Left lung (tissue), 10 donors: Measurements from ENCODE around the gene AHRR. TPM values are rescaled to one million over a fixed set of nuclear protein-coding genes. Genes with fewer than 3 reads are reported as not detected.
A peak's percentile ranks its signal among the peaks of the same experiment; 100 is the strongest.

Source experiments
- ATAC-seq: fragments of 200-7000 bp; cut with Tn5 transposase; one replicate; pipeline ENCODE4 v1.9.1; 2020; ENCODE audit warnings: moderate library complexity
- DNase-seq, 4 donors: peaks; one replicate each; pipeline ENCODE4 v3.0.0-alpha.2; 2013 to 2020
- H3K27ac ChIP-seq, 2 donors: fragments of 200-600 bp; sonication (generic) in 1 of 2; one replicate each; pipeline versions ENCODE4 v1.5.0 to v1.8.0; 2020 to 2021
- H3K27me3 ChIP-seq, 2 donors: fragments of 200-600 bp; sonication (generic) in 1 of 2; one replicate each; pipeline versions ENCODE4 v1.5.0 to v1.8.0; 2020 to 2021
- H3K36me3 ChIP-seq, 2 donors: fragments of 200-600 bp; sonication (generic) in 1 of 2; one replicate each; pipeline versions ENCODE4 v1.5.0 to v1.8.0; 2020 to 2021
- H3K4me1 ChIP-seq, 2 donors: fragments of 200-600 bp; one replicate each; pipeline ENCODE4 v1.8.0; 2021
- H3K4me3 ChIP-seq, 2 donors: fragments of 200-600 bp; sonication (generic) in 1 of 2; one replicate each; pipeline versions ENCODE4 v1.5.0 to v1.8.0; 2020 to 2021; ENCODE audit warnings: mild to moderate bottlenecking in 1 of 2
- H3K9me3 ChIP-seq, 2 donors: fragments of 200-600 bp; sonication (generic) in 1 of 2; one replicate each; pipeline versions ENCODE4 v1.5.0 to v1.8.0; 2020 to 2021
- intact Hi-C, 2 donors: fragments of 100-400 bp; cut with DNase I; formaldehyde crosslinking; loops; one replicate each; pipeline versions ENCODE4 v1.11.2 to v1.14.2; 2022
- polyA plus RNA-seq, 6 donors: library from polyadenylated mRNA; unstranded; fragments of 120-200 nt; gene quantifications; one replicate each; pipeline ENCODE4 v1.2.1, GENCODE V29; 2013; ENCODE audit not compliant: insufficient read length in 6 of 6
- total RNA-seq, 2 donors: library from RNA; stranded (reverse); fragmentation: NEBNext Ultra II Directional; extraction: Animal tissue kit (Norgen Biotek cat#: 25700); gene quantifications; one replicate each; pipeline ENCODE4 v1.2.1, GENCODE V29; 2021
- TF ChIP-seq, protein P1 (sequence below), 2 donors: fragments of 200-600 bp; sonication (generic) in 1 of 2; IDR thresholded peaks; one replicate each; pipeline versions ENCODE4 v1.5.0 to v1.8.0; 2021; ENCODE audit warnings: antibody characterized with exemption in 2 of 2
- donor health status: DM: no; HTN: yes; CAD: no.
- donor health status: DM: no; HTN: no; CAD: no.

The AHRR gene
- total and polyA plus RNA-seq, 8 donors: 0.32 to 8.4 (median 4.7) TPM

DNA sequence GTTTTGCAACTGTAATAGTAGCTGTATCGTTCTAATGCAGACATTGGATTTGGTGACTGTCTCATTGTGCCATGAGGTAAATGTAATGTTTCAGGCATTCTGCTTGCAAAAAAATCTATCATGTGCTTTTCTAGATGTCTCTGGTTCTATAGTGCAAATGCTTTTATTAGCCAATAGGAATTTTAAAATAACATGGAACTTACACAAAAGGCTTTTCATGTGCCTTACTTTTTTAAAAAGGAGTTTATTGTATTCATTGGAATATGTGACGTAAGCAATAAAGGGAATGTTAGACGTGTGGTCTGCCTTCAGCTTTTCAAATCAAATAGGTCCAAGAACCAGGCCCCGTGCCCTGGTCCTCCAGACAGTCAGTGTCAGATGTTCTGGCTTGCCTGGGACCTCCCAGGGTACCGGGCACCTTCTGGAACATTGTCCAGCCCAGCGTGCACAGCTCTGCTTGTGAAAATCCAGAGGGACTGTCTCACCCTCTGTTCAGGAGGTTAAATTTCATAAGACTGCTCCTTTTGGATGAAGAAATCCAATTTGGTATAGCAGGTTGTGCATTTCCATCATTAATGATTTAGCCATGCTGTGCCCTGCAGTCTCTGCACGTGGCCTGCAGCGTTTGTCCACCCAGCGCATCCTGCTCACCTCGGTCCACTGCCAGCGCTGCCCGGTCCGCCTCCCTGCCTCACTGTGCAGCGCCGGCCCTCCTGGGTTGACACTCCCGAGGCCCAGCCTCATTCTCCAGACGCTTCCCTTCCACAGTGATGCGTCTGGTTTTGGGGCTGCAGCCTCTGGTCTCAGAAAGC, 6.6 kb upstream of the AHRR start:
- DNase-seq (no peak), ATAC-seq (no peak)
- Histone ChIP-seq H3K4me3 (no peak overlapping the region), H3K4me1 (no peaks in the 10 kb centered on the region), H3K27ac (no peak overlapping the region), H3K36me3 (peaks cover 0 to 72% of the 10 kb centered on the region in 2 donors), H3K27me3 (peaks cover 10 to 17% of the 10 kb centered on the region in 2 donors), H3K9me3 (no peaks in the 10 kb centered on the region)
- TF ChIP-seq, protein P1, sequence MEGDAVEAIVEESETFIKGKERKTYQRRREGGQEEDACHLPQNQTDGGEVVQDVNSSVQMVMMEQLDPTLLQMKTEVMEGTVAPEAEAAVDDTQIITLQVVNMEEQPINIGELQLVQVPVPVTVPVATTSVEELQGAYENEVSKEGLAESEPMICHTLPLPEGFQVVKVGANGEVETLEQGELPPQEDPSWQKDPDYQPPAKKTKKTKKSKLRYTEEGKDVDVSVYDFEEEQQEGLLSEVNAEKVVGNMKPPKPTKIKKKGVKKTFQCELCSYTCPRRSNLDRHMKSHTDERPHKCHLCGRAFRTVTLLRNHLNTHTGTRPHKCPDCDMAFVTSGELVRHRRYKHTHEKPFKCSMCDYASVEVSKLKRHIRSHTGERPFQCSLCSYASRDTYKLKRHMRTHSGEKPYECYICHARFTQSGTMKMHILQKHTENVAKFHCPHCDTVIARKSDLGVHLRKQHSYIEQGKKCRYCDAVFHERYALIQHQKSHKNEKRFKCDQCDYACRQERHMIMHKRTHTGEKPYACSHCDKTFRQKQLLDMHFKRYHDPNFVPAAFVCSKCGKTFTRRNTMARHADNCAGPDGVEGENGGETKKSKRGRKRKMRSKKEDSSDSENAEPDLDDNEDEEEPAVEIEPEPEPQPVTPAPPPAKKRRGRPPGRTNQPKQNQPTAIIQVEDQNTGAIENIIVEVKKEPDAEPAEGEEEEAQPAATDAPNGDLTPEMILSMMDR (IDR thresholded peaks at IDR 0.05): no peak
- intact Hi-C loops: no loop called here

DNA sequence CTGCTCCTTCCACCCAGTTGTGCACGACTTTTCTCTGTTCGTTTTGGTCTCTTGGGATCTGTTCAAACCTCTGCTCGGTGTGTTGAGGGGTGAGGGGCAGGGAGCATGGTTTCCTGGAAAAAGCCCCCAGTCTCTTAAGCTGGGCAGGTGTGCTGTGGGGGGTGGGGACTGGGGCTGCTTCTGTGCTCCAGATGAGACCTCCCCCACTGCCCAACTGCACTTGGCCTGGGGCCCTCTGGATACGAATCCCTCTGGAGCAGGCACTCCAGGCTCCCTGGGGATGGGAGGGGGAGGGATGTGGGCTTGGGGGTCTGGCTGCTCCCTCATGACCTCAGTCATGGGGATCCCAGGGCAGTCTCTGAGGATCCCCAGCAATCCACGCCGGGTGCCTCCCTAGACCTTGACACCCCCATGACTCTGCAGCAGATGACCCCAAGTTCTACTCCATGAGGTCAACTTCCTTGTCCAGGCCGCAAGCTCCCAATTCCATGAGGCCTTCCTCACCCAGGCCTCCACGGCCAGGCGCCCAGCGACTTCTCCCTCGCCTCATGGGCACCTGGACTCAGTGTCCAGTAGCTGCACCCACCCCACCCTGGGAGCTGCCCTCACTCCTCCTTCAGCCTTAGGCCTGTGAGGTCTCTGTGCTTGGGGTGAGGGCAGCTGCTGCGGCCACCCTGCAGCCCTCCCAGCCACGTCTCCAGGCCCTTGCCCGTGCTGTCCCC, 5.9 kb upstream of the AHRR start:
- Histone ChIP-seq H3K4me3 (no peak overlapping the region), H3K36me3 (peaks cover 0 to 64% of the 10 kb centered on the region in 2 donors), H3K4me1 (peaks cover 0 to 5% of the 10 kb centered on the region in 2 donors), H3K9me3 (no peaks in the 10 kb centered on the region), H3K27me3 (peaks cover 18 to 25% of the 10 kb centered on the region in 2 donors), H3K27ac (no peak overlapping the region)
- DNase-seq (no peak), ATAC-seq (no peak)
- TF ChIP-seq, protein P1 (IDR thresholded peaks at IDR 0.05): no peak
- intact Hi-C loops: no loop called here

DNA sequence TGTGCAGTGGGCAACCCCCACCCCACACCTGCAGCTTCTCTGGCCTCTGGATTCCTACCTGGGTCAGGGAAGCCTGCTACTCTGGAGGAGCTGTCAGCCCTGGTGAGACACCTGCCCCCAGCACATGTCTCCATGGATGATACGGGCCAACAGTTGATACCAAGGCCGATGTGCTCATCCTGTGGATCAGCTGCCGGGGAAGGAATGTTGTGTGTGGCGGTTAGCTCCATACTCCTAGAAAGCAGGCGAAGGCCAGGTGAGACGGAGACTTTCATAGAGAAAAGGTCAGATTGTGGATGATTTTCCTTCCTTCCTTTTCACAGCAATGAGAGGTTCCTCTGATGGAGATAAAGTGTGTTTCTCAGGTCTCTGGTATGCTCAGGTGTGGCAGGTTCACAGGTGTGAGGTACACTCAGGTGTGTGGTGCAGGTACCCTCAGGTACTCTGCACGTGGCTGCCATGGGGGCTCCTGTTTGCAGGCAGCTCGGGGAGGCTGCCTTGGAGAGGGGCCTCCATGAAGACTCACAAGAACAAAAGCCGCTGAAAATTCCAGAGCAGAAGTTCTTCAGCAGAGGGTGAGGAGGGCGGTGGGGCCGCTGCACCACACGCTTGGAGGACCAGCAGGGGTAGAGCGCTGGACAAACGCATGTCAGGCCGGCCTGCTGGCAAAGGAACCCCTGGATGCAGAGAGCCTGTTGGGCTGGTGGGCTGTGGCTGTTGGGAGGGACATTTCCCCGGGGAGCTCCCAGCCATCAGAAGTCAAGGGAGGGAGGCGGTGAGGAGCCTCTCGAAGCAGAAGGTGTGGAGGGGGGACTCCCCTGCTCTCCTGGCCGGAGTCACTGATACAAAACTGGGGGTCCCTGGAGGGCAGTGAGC, 5.1 kb upstream of the AHRR start:
- TF ChIP-seq, protein P1 (IDR thresholded peaks at IDR 0.05): no peak
- no peak overlapping the region for H3K4me3 ChIP-seq
- no peak for ATAC-seq
- H3K36me3 ChIP-seq: peaks cover 0 to 58% of the 10 kb centered on the region in 2 donors
- no peak for DNase-seq
- intact Hi-C loops: no loop called here
- no peaks in the 10 kb centered on the region for H3K9me3 ChIP-seq
- peaks cover 7 to 13% of the 10 kb centered on the region in 2 donors for H3K4me1 ChIP-seq
- H3K27me3 ChIP-seq: peaks cover 26 to 33% of the 10 kb centered on the region in 2 donors
- no peak overlapping the region for H3K27ac ChIP-seq

DNA sequence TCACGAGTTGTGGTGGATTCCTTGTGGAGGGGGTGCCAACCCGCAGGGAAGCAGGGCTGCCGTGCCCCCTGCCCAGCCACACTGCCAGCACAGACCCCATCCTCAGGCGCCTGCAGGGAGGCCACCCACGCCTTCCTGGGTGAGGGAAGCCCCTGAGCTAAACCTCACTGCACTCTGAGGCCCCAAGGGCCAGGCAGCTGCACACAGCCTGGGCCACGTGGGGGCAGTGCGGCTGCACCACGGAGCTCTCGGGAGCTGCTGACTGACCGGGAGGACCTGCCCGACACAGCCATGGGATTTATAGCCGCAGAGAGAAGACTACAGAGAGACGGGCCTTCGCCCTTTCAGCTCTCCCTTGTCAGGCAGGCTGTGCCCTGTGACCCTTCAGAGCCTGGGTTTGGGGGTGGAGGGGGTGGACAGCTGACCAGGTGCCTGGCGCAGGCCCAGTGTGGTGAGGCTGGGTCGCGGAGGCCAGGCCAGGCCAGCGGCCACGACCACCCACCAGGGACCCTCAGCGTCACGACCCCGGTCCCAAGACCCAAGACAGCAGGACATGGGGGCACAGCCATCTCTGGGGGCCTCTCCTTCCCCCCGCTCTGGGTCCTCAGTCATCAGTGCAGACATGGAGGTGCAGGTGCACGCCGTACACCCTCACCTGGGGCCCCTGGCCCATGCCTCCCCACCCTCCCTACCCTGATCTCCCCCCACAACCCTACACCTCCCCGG, 4.3 kb upstream of the AHRR start:
- Histone ChIP-seq H3K9me3 (no peaks in the 10 kb centered on the region), H3K27ac (no peak overlapping the region), H3K36me3 (peaks cover 0 to 50% of the 10 kb centered on the region in 2 donors), H3K4me3 (no peak overlapping the region), H3K27me3 (peaks cover 34 to 41% of the 10 kb centered on the region in 2 donors), H3K4me1 (peaks cover 13 to 21% of the 10 kb centered on the region in 2 donors)
- peak in 2 of 4 donors; percentile 70 to 77 for DNase-seq
- intact Hi-C loops: no loop called here
- peak; percentile 45 for ATAC-seq
- TF ChIP-seq, protein P1 (IDR thresholded peaks at IDR 0.05): peak in 1 of 2 donors; percentile 28
